WI38 (cell line): Measurements from ENCODE around the gene POU5F2.

Source experiments
- H3K4me3 ChIP-seq: 2 replicates; pipeline ENCODE4 v1.5.1; 2011; ENCODE audit warnings: low read depth, mild to moderate bottlenecking, control low read depth, low read length
- CTCF ChIP-seq: IDR thresholded peaks from 2 replicates; pipeline ENCODE4 v1.5.1; 2012; ENCODE audit warnings: low read depth, mild to moderate bottlenecking, control low read depth, low read length

POU5F2 gene, protein sequence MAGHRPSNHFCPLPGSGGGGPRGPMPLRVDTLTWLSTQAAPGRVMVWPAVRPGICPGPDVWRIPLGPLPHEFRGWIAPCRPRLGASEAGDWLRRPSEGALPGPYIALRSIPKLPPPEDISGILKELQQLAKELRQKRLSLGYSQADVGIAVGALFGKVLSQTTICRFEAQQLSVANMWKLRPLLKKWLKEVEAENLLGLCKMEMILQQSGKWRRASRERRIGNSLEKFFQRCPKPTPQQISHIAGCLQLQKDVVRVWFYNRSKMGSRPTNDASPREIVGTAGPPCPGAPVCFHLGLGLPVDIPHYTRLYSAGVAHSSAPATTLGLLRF

DNA sequence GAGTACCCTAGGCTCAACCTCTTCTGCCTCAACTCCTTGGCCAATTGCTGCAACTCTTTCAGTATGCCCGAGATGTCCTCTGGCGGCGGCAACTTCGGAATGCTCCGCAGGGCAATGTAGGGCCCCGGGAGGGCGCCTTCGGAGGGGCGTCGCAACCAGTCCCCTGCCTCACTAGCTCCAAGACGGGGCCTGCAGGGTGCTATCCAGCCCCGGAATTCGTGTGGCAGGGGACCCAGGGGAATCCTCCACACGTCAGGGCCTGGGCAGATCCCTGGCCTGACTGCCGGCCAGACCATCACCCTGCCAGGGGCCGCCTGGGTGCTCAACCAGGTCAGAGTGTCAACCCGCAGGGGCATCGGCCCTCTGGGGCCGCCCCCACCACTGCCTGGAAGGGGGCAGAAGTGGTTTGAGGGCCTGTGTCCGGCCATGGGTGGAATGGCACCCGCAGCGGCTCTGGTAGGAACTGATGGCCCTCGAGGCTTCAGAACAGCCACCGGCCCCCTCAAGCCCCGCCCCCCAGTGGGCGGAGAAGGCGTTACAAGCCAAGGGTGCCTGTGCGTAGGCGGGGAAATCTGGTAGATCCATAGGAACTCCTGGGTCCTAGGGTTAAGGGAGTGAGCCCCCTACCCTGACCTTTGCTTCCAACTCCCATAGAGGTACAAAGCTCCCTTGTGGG, at the start of gene POU5F2:
TSS of gene POU5F2 (minus strand) at position 465 of the 676 bp plus-strand sequence. CDS start at position 428, 37 bp downstream.
- H3K4me3 ChIP-seq = no peak within 1 kb of the TSS
- no peak for TF ChIP-seq CTCF

- TF ChIP-seq CTCF = no peak
- no peak overlapping the region for H3K4me3 ChIP-seq
Observed at GRCh38 chr5:93790401-93790800, 49.0 kb upstream of the POU5F2 start.

- TF ChIP-seq CTCF = no peak; the same call in 1 of the 2 replicates
- H3K4me3 ChIP-seq = no peak overlapping the region
Observed at GRCh38 chr5:93789173-93790067, 48.0 kb upstream of the POU5F2 start.

DNA sequence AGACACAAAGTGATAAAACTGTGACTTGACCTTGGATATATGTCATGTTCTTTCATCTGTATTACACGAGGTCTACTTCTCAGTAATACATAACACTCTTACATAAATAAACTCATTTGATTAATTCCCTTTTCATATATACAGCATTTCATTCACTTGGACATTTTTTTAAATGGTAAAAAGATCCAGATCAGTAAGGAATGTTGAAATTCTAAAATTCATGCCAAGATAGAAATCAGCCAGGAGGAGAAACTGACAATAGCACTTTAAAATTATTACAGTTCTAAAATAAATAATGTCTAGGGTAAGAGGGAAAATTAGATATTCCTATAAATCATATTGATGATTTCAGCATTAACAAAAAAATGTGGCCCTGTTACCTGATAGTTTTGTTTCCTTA, 46.2 kb upstream of the POU5F2 start:
- no peak overlapping the region for H3K4me3 ChIP-seq
- no peak for TF ChIP-seq CTCF

DNA sequence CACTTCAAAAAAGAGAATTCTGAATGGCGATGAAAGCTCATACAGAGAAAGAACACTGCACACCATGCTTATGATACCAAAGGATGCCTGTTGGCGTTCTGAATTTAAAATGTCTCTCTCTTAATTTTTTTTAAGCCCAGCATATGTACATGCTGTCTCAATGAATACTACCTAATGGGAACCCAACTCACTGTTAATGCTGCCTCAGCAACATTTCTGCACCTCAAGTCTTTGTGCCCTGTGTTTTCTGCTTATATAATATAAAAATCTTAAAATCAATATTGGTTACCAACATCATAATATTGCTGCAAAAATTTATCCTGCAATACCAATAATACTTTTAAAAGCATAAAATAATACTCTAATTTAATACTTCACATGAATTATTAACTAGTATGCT, 44.1 kb upstream of the POU5F2 start:
- H3K4me3 ChIP-seq = no peak overlapping the region
- TF ChIP-seq CTCF = no peak

- H3K4me3 ChIP-seq = no peak overlapping the region
- TF ChIP-seq CTCF = no peak
Observed at GRCh38 chr5:93782978-93783377, 41.6 kb upstream of the POU5F2 start.
